ENCODE results near the gene PPFIA4.

Gene PPFIA4

GRCh38 chr1:203055161-203055799 is 29.0 kb downstream of the PPFIA4 start:
- no peak for TF ChIP-seq CTCF (IDR thresholded peaks at IDR 0.05; ENCODE audit: insufficient read depth, low read length, missing control alignments)
- no peak overlapping the region for H3K4me3 ChIP-seq (ENCODE audit: low read depth, low read length)
- CTCF ChIA-PET = interaction anchor here (0.8 to 15.3 kb wide), 10 partner anchors 8 to 213 kb away, joined by 3 to 152 read pairs (median 4); no protein-coding TSS in a partner anchor
- POLR2A ChIA-PET = interaction anchor here (0.6 kb wide), 2 partner anchors 239 to 1222 kb away, joined by 3 read pairs; no protein-coding TSS in a partner anchor
- no peak for DNase-seq (ENCODE audit: low read depth, low spot score)

GRCh38 chr1:203056012-203056411 is 29.7 kb downstream of the PPFIA4 start:
- POLR2A ChIA-PET = no interaction called here
- no peak overlapping the region for H3K4me3 ChIP-seq (ENCODE audit: low read depth, low read length)
- no peak for DNase-seq (ENCODE audit: low read depth, low spot score)
- TF ChIP-seq CTCF (IDR thresholded peaks at IDR 0.05; ENCODE audit: insufficient read depth, low read length, missing control alignments) = no peak
- CTCF ChIA-PET = interaction anchor here (0.8 to 15.3 kb wide), 7 partner anchors 8 to 212 kb away, joined by 3 to 152 read pairs (median 4); no protein-coding TSS in a partner anchor

- H3K4me3 ChIP-seq (ENCODE audit: low read depth, low read length) = no peak overlapping the region
- CTCF ChIA-PET = interaction anchor here (0.9 to 15.3 kb wide), 7 partner anchors 8 to 211 kb away, joined by 3 to 152 read pairs (median 8); no protein-coding TSS in a partner anchor
- no peak for DNase-seq (ENCODE audit: low read depth, low spot score)
- TF ChIP-seq CTCF (IDR thresholded peaks at IDR 0.05; ENCODE audit: insufficient read depth, low read length, missing control alignments) = no peak
- POLR2A ChIA-PET = no interaction called here
Observed at GRCh38 chr1:203056516-203056915, 30.2 kb downstream of the PPFIA4 start.

GRCh38 chr1:203057911-203058675 is 31.8 kb downstream of the PPFIA4 start:
- no peak for DNase-seq (ENCODE audit: low read depth, low spot score)
- CTCF ChIA-PET = interaction anchor here (0.9 to 15.3 kb wide), 10 partner anchors 8 to 210 kb away, joined by 3 to 152 read pairs (median 5); no protein-coding TSS in a partner anchor
- no peak overlapping the region for H3K4me3 ChIP-seq (ENCODE audit: low read depth, low read length)
- POLR2A ChIA-PET = no interaction called here
- TF ChIP-seq CTCF (IDR thresholded peaks at IDR 0.05; ENCODE audit: insufficient read depth, low read length, missing control alignments) = no peak

GRCh38 chr1:203058676-203058935 is 32.3 kb downstream of the PPFIA4 start:
- ChIA-PET CTCF (interaction anchor here (0.8 to 15.3 kb wide), 11 partner anchors 8 to 214 kb away, joined by 3 to 152 read pairs (median 4); no protein-coding TSS in a partner anchor), POLR2A (no interaction called here)
- TF ChIP-seq CTCF (IDR thresholded peaks at IDR 0.05; ENCODE audit: insufficient read depth, low read length, missing control alignments) = no peak
- DNase-seq (ENCODE audit: low read depth, low spot score) = no peak
- H3K4me3 ChIP-seq (ENCODE audit: low read depth, low read length) = no peak overlapping the region

GRCh38 chr1:203059485-203059884 is 33.2 kb downstream of the PPFIA4 start:
- CTCF ChIA-PET = interaction anchor here (0.8 to 15.3 kb wide), 8 partner anchors 9 to 213 kb away, joined by 3 to 152 read pairs (median 4); no protein-coding TSS in a partner anchor
- TF ChIP-seq CTCF (IDR thresholded peaks at IDR 0.05; ENCODE audit: insufficient read depth, low read length, missing control alignments) = no peak
- DNase-seq (ENCODE audit: low read depth, low spot score) = no peak
- POLR2A ChIA-PET = no interaction called here
- H3K4me3 ChIP-seq (ENCODE audit: low read depth, low read length) = no peak overlapping the region
